Tibial nerve (tissue), 4 donors: ENCODE results near the gene HMOX2. TPM values are rescaled to one million over a fixed set of nuclear protein-coding genes. Genes with fewer than 3 reads are reported as not detected.

Experiments used
- DNase-seq, 2 donors: peaks; one replicate each; pipeline ENCODE4 v3.0.0-alpha.2; 2019; ENCODE audit warnings: low spot score in 2 of 2
- H3K27ac ChIP-seq, 4 donors: fragments of 200-600 bp; sonication (generic) in 3 of 4; one replicate each; pipeline ENCODE4 v1.5.1; 2017 to 2019; ENCODE audit warnings: mild to moderate bottlenecking in 1 of 4
- H3K27me3 ChIP-seq, 2 donors: fragments of 200-600 bp; sonication (generic) in 1 of 2; one replicate each; pipeline versions ENCODE4 v1.5.1 to v1.6.0; 2017 to 2019
- H3K36me3 ChIP-seq, 3 donors: fragments of 200-600 bp; sonication (generic); one replicate each; pipeline ENCODE4 v1.5.1; 2018 to 2019
- H3K4me1 ChIP-seq, 4 donors: fragments of 200-600 bp; sonication (generic) in 3 of 4; one replicate each; pipeline ENCODE4 v1.5.1; 2017 to 2019
- H3K4me3 ChIP-seq, 4 donors: fragments of 200-600 bp; sonication (generic) in 3 of 4; one replicate each; pipeline ENCODE4 v1.5.1; 2017 to 2019; ENCODE audit warnings: mild to moderate bottlenecking in 1 of 4, moderate library complexity in 1 of 4
- H3K9me3 ChIP-seq, 4 donors: fragments of 200-600 bp; sonication (generic) in 3 of 4; one replicate each; pipeline ENCODE4 v1.5.1; 2017 to 2019
- EP300 ChIP-seq, 2 donors: sonication (generic); formaldehyde crosslinking; IDR thresholded peaks; one replicate each; pipeline ENCODE4 v1.6.1; 2017; ENCODE audit warnings: antibody characterized with exemption in 2 of 2, mild to moderate bottlenecking in 1 of 2
- POLR2A ChIP-seq, 2 donors: fragments of 450-650 bp; IDR thresholded peaks; one replicate each; pipeline ENCODE4 v1.6.1; 2017; ENCODE audit warnings: antibody characterized with exemption in 2 of 2, mild to moderate bottlenecking in 2 of 2, moderate library complexity in 2 of 2
- WGBS, 2 donors: methylation state at CpG; one replicate each; pipeline ENCODE4 v1.1.5; 2018; 5-methylcytosine and 5-hydroxymethylcytosine counted together
- total RNA-seq, 4 donors: library from RNA; depleted of rRNA; stranded (reverse); fragments of >200 nt; gene quantifications; one replicate each; pipeline ENCODE4 v1.1.0, GENCODE V29; 2016
- TF ChIP-seq, protein P1 (sequence below), 5 experiments: fragments of 200-600 bp in 3 of 5; fragments of 450-650 bp in 2 of 5; sonication (generic) in 3 of 5; IDR thresholded peaks; one replicate each; pipeline ENCODE4 v1.5.1; 2016 to 2019; ENCODE audit warnings: antibody characterized with exemption in 5 of 5, mild to moderate bottlenecking in 3 of 5, moderate library complexity in 2 of 5

The HMOX2 gene
- total RNA-seq, 4 donors from 2014 or later: 55.7 to 75.6 (median 63.1) TPM

DNA sequence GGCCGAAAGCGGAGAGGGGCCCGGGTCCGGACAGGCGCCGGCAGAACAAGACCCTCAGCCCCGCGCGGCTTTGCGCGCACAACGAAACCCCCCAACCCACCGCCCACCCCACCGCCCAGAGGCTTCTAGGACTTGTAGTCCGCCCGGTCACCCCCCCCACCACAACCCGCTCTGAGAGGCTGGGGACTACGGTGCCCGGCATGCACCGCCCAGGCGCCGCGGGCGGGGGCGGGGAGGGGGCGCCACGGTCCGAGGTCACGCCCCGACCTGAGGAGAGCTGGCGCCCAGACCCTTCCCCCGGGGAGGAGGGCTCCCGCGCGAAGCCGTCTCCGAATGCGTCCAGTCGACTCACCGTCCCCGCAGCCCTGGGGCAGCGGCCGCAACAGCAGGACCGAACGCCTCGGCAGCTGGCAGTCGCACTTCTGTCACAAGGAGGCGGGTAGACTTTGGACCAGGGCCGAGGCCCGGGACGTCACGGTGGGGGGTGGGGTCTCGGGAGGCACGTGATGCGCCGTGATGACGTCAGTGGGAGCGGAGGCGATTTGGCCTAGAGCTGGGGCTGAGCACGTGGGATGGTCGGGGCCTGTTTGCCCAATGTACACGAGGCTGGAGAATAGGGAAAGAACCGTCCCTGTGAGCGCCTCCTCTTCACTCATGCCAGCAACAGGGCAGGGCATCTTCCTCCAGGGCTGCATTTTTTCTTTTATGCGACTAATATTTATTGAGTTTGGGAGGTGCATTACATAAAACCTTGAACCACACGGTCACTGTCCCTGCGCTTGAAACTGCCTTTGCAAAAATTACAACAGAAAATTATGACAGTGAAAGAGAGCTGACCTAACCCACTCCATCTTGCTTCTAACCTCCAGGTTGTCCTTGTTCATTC is 62.4 kb downstream of the HMOX2 start, which contains the start of gene CDIP1:
Gene CDIP1, minus strand, starts transcription at position 424 of the 886 bp plus-strand sequence. CDS start 24,643 bp downstream, outside the sequence.
- peak within 1 kb of the TSS; percentile 84 to 97 (median 92) for H3K27ac ChIP-seq
- 11% methylated on average over 20 of the region's 67 CpGs for WGBS, 2 donors
- peaks cover 0 to 12% (median 0%) of the 10 kb centered on the region in 4 donors for H3K9me3 ChIP-seq

DNA sequence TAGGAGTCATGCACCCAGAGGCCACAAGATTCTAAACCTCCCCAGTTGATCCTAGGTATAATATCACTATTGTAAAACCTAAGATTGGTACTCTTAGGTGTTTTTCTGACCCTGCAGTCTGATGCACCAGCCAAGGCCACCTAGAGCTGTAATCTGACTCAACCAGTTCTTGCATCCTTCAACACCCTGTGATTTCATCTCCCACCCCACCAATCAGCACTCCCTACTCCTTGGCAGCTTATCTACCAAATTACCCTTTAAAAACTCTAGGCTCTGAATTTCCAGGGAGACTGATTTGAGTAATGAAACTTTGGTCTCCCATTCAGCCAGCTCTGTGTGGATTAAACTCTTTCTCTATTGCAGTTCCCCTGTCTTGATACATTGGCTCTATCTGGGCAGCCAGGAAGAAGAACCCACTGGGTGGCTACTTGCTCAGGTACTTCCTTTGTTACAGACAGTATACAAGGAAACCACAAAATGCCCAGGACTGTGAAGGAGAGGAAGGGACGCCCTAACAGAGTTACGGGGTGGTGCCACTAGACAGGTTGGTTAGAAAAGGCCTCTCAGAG is 63.6 kb downstream of the HMOX2 start:
- Histone ChIP-seq H3K27ac (peak overlapping the region in 1 of 4 donors; percentile 97), H3K9me3 (peaks cover 0 to 12% (median 0%) of the 10 kb centered on the region in 4 donors), H3K27me3 (no peaks in the 10 kb centered on the region), H3K4me1 (peaks cover 0 to 22% (median 8%) of the 10 kb centered on the region in 4 donors), H3K36me3 (peaks cover 0 to 6% (median 0%) of the 10 kb centered on the region in 3 donors), H3K4me3 (no peak overlapping the region)
- TF ChIP-seq, protein P1, sequence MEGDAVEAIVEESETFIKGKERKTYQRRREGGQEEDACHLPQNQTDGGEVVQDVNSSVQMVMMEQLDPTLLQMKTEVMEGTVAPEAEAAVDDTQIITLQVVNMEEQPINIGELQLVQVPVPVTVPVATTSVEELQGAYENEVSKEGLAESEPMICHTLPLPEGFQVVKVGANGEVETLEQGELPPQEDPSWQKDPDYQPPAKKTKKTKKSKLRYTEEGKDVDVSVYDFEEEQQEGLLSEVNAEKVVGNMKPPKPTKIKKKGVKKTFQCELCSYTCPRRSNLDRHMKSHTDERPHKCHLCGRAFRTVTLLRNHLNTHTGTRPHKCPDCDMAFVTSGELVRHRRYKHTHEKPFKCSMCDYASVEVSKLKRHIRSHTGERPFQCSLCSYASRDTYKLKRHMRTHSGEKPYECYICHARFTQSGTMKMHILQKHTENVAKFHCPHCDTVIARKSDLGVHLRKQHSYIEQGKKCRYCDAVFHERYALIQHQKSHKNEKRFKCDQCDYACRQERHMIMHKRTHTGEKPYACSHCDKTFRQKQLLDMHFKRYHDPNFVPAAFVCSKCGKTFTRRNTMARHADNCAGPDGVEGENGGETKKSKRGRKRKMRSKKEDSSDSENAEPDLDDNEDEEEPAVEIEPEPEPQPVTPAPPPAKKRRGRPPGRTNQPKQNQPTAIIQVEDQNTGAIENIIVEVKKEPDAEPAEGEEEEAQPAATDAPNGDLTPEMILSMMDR (IDR thresholded peaks at IDR 0.05): no peak
- no peak for TF ChIP-seq POLR2A (IDR thresholded peaks at IDR 0.05)
- no peak for TF ChIP-seq EP300 (IDR thresholded peaks at IDR 0.05)
- 94 to 96% methylated on average over 2 of the region's 2 CpGs for WGBS, 2 donors
- DNase-seq: no peak

More for the DNA sequence above, 62.4 kb downstream of the HMOX2 start, which contains the start of gene CDIP1:
- no peaks in the 10 kb centered on the region for H3K27me3 ChIP-seq
- H3K36me3 ChIP-seq: peaks cover 0 to 7% (median 0%) of the 10 kb centered on the region in 3 donors
- DNase-seq: peak; percentile 97 to 98
- H3K4me3 ChIP-seq: peak within 1 kb of the TSS; percentile 81 to 100 (median 88)
- TF ChIP-seq, protein P1 (IDR thresholded peaks at IDR 0.05): peak in 3 of 5 experiments; percentile 2 to 68 (median 57)
- peak; percentile 79 to 97 for TF ChIP-seq POLR2A (IDR thresholded peaks at IDR 0.05)
- peak; percentile 89 to 98 for TF ChIP-seq EP300 (IDR thresholded peaks at IDR 0.05)
- peaks cover 0 to 25% (median 8%) of the 10 kb centered on the region in 4 donors for H3K4me1 ChIP-seq

DNA sequence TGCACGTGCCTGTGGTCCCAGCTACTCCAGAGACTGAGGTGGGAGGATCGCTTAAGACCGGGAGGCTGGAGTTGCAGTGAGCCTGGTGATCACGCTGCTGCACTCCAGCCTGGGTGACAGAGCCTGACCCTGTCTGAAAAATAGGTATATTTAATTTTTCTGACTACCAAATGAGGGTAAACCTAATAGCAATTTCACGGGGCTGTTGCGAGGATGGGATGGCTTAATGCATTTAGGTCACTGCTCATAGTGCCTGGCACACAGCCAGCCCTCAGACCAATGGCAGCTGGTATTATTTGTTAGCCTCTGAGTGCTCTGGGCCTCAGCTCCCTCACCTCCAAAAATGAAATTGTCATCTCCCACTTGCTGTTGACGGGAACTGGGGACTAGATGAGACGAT is 68.3 kb downstream of the HMOX2 start:
- no peak for TF ChIP-seq EP300 (IDR thresholded peaks at IDR 0.05)
- TF ChIP-seq, protein P1 (IDR thresholded peaks at IDR 0.05): no peak
- no peak for TF ChIP-seq POLR2A (IDR thresholded peaks at IDR 0.05)
- DNase-seq: no peak

DNA sequence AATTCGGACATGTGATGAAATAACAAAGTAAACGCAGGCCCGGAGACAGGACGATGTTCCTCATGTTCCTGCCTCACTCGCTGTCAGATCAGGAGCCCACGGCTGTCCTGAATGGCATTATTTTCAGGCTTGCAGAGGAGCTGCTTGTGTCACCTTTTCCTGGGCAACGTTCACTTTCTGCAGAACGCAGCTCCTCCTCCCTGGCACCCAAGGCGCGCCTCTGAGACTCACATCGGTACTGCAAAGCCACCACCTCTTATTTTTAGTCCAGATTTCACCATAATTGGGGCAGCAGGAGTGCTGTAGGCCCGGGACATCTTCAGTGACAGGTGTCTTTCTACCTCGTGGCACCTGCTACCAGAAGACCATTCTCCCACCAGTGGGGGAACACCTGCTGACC is 71.9 kb downstream of the HMOX2 start:
- no peak overlapping the region for H3K4me3 ChIP-seq
- no peaks in the 10 kb centered on the region for H3K4me1 ChIP-seq
- no peak overlapping the region for H3K27ac ChIP-seq
- WGBS, 2 donors: 77 to 87% methylated on average over 13 of the region's 13 CpGs
- no peaks in the 10 kb centered on the region for H3K36me3 ChIP-seq
- no peak for DNase-seq
- no peaks in the 10 kb centered on the region for H3K27me3 ChIP-seq
- TF ChIP-seq POLR2A (IDR thresholded peaks at IDR 0.05) (no peak), EP300 (IDR thresholded peaks at IDR 0.05) (no peak)
- TF ChIP-seq, protein P1 (IDR thresholded peaks at IDR 0.05): no peak
- H3K9me3 ChIP-seq: no peaks in the 10 kb centered on the region

More for the DNA sequence above, 68.3 kb downstream of the HMOX2 start:
- 79 to 80% methylated on average over 8 of the region's 8 CpGs for whole genome bisulfite sequencing, 2 donors
- Histone ChIP-seq H3K27me3 (no peaks in the 10 kb centered on the region), H3K27ac (no peak overlapping the region), H3K4me1 (no peaks in the 10 kb centered on the region), H3K36me3 (no peaks in the 10 kb centered on the region), H3K9me3 (peaks cover 0 to 11% (median 0%) of the 10 kb centered on the region in 4 donors), H3K4me3 (no peak overlapping the region)
